WTC11 (cell line): ENCODE results near the gene HKDC1. TPM values are rescaled to one million over a fixed set of nuclear protein-coding genes. Genes with fewer than 3 reads are reported as not detected.

Experiments
- ATAC-seq: fragments of 200-7000 bp; cut with Tn5 transposase; 2 replicates; pipeline ENCODE4 v1.10.0; 2021; ENCODE audit warnings: mild to moderate bottlenecking, moderate library complexity
- CTCF ChIA-PET: fragments of 300-600 bp; sonication (Branson Sonifier 250); formaldehyde crosslinking; loops from one replicate; lab custom pipeline; 2021; ENCODE audit warnings: antibody characterized with exemption; lab: Charles Lee
- POLR2A ChIA-PET: fragments of 350-600 bp; sonication (Branson Sonifier 250); formaldehyde crosslinking; loops from one replicate; lab custom pipeline; 2021; ENCODE audit warnings: antibody characterized with exemption; lab: Charles Lee
- DNase-seq: peaks from one replicate; pipeline ENCODE4 v3.0.0; 2021; ENCODE audit warnings: low spot score
- H3K27ac Mint-ChIP-seq: 2 replicates; pipeline ENCODE4 v1.8.0; 2021; ENCODE audit warnings: mixed read lengths
- H3K27me3 Mint-ChIP-seq: 2 replicates; pipeline ENCODE4 v1.8.0; 2021; ENCODE audit warnings: low read depth, mild to moderate bottlenecking, moderate library complexity, mixed read lengths
- H3K36me3 Mint-ChIP-seq: 2 replicates; pipeline ENCODE4 v1.8.0; 2021; ENCODE audit warnings: mixed read lengths
- H3K4me1 Mint-ChIP-seq: 2 replicates; pipeline ENCODE4 v1.8.0; 2022; ENCODE audit warnings: mixed read lengths
- H3K4me3 Mint-ChIP-seq: 2 replicates; pipeline ENCODE4 v1.8.0; 2021; ENCODE audit warnings: mild to moderate bottlenecking, moderate library complexity, mixed read lengths
- H3K9me3 Mint-ChIP-seq: 2 replicates; pipeline ENCODE4 v1.8.0; 2021; ENCODE audit warnings: mixed read lengths
- ATF1 ChIP-seq: sonication (generic); formaldehyde crosslinking; IDR thresholded peaks from 2 replicates; pipeline ENCODE4 v1.8.1; 2023; ENCODE audit warnings: mild to moderate bottlenecking, moderate library complexity, missing genetic modification reagents
- ATF2 ChIP-seq: sonication (generic); formaldehyde crosslinking; IDR thresholded peaks from 2 replicates; pipeline ENCODE4 v1.8.1; 2022; ENCODE audit warnings: low read depth, missing genetic modification reagents, borderline replicate concordance
- CREM ChIP-seq: sonication (generic); formaldehyde crosslinking; IDR thresholded peaks from 2 replicates; pipeline ENCODE4 v1.8.1; 2022; ENCODE audit warnings: mild to moderate bottlenecking, missing genetic modification reagents, moderate library complexity
- E2F1 ChIP-seq: sonication (generic); formaldehyde crosslinking; IDR thresholded peaks from 2 replicates; pipeline ENCODE4 v1.8.0; 2022; ENCODE audit warnings: mild to moderate bottlenecking, missing genetic modification reagents
- IRF1 ChIP-seq: sonication (generic); formaldehyde crosslinking; IDR thresholded peaks from 2 replicates; pipeline ENCODE4 v1.8.0; 2023; ENCODE audit warnings: missing genetic modification reagents
- IRF2 ChIP-seq: sonication (generic); formaldehyde crosslinking; IDR thresholded peaks from 2 replicates; pipeline ENCODE4 v1.8.0; 2022; ENCODE audit warnings: low read depth, missing genetic modification reagents, borderline replicate concordance
- JUN ChIP-seq: sonication (generic); formaldehyde crosslinking; IDR thresholded peaks from 2 replicates; pipeline ENCODE4 v1.8.0; 2023; ENCODE audit warnings: mild to moderate bottlenecking, missing genetic modification reagents
- MAX ChIP-seq: sonication (generic); formaldehyde crosslinking; IDR thresholded peaks from 2 replicates; pipeline ENCODE4 v1.8.0; 2022; ENCODE audit warnings: mild to moderate bottlenecking, missing genetic modification reagents
- NFATC4 ChIP-seq: fragments of 250-450 bp; sonication (Bioruptor Pico); IDR thresholded peaks from 2 replicates; pipeline ENCODE4 v1.9.0; 2021; ENCODE audit warnings: mild to moderate bottlenecking
- NFE2L1 ChIP-seq: sonication (generic); formaldehyde crosslinking; IDR thresholded peaks from 2 replicates; pipeline ENCODE4 v1.8.1; 2023; ENCODE audit warnings: missing genetic modification reagents
- NR2C2 ChIP-seq: sonication (generic); formaldehyde crosslinking; IDR thresholded peaks from 2 replicates; pipeline ENCODE4 v1.8.0; 2022; ENCODE audit warnings: mild to moderate bottlenecking, missing genetic modification reagents
- PRDM15 ChIP-seq: sonication (generic); formaldehyde crosslinking; IDR thresholded peaks from 2 replicates; pipeline ENCODE4 v1.8.0; 2022; ENCODE audit warnings: missing genetic modification reagents
- RELA ChIP-seq: sonication (generic); formaldehyde crosslinking; IDR thresholded peaks from 2 replicates; pipeline ENCODE4 v1.8.1; 2022; ENCODE audit warnings: missing genetic modification reagents, mild to moderate bottlenecking, borderline replicate concordance
- SMAD3 ChIP-seq: sonication (generic); formaldehyde crosslinking; IDR thresholded peaks from 2 replicates; pipeline ENCODE4 v1.8.0; 2022; ENCODE audit warnings: missing genetic modification reagents, mild to moderate bottlenecking, borderline replicate concordance
- SMAD4 ChIP-seq: sonication (generic); formaldehyde crosslinking; IDR thresholded peaks from 2 replicates; pipeline ENCODE4 v1.8.0; 2022; ENCODE audit warnings: mild to moderate bottlenecking, missing genetic modification reagents
- SP1 ChIP-seq: sonication (generic); formaldehyde crosslinking; conservative IDR thresholded peaks from 2 replicates; pipeline ENCODE4 v1.8.1; 2022; ENCODE audit warnings: missing genetic modification reagents
- ZNF317 ChIP-seq: sonication (generic); formaldehyde crosslinking; IDR thresholded peaks from 2 replicates; pipeline ENCODE4 v1.8.1; 2023; ENCODE audit warnings: low read depth, mild to moderate bottlenecking, moderate library complexity, missing genetic modification reagents, borderline replicate concordance
- ZNF423 ChIP-seq: fragments of 250-450 bp; sonication (Bioruptor Pico); IDR thresholded peaks from 2 replicates; pipeline ENCODE4 v2.1.2; 2022; ENCODE audit warnings: mild to moderate bottlenecking, moderate library complexity
- ZNF532 ChIP-seq: fragments of 250-450 bp; sonication (Bioruptor Pico); IDR thresholded peaks from 2 replicates; pipeline ENCODE4 v1.9.0; 2021; ENCODE audit warnings: mild to moderate bottlenecking, borderline replicate concordance
- total RNA-seq: library from RNA; stranded (reverse); gene quantifications from 3 replicates; pipeline ENCODE4 v1.2.3, GENCODE V29; 2021

The HKDC1 gene
- total RNA-seq, 1 experiment from 2014 or later: 0.09 TPM

GRCh38 chr10:69262292-69262751 is 42.2 kb downstream of the HKDC1 start (continued):
- TF ChIP-seq ZNF532 (CRISPR knock-in tag) (no peak), SMAD4 (CRISPR knock-in tag) (no peak), NFE2L1 (CRISPR knock-in tag) (no peak), CREM (CRISPR knock-in tag) (no peak), ZNF317 (CRISPR knock-in tag) (no peak), RELA (CRISPR knock-in tag) (no peak), JUN (CRISPR knock-in tag) (no peak), NR2C2 (CRISPR knock-in tag) (no peak)

- DNase-seq (no peak), ATAC-seq (no peak)
- peaks cover 4% of the 10 kb centered on the region for H3K4me1 Mint-ChIP-seq
- H3K27me3 Mint-ChIP-seq: no peaks in the 10 kb centered on the region
- CTCF ChIA-PET: no interaction called here
- no peaks in the 10 kb centered on the region for H3K9me3 Mint-ChIP-seq
- H3K27ac Mint-ChIP-seq: no peak overlapping the region
- H3K4me3 Mint-ChIP-seq: no peak overlapping the region
- POLR2A ChIA-PET: no interaction called here
- no peaks in the 10 kb centered on the region for H3K36me3 Mint-ChIP-seq
- TF ChIP-seq SMAD3 (CRISPR knock-in tag) (no peak), NFATC4 (CRISPR knock-in tag) (no peak), ATF2 (no peak), ZNF317 (CRISPR knock-in tag) (no peak), SP1 (no peak), IRF2 (no peak), ATF1 (CRISPR knock-in tag) (no peak), PRDM15 (CRISPR knock-in tag) (no peak)
Observed at GRCh38 chr10:69265521-69265920, 45.4 kb downstream of the HKDC1 start.

GRCh38 chr10:69268761-69269416 is 48.8 kb downstream of the HKDC1 start:
- no peaks in the 10 kb centered on the region for H3K9me3 Mint-ChIP-seq
- H3K4me3 Mint-ChIP-seq: no peak overlapping the region
- ChIA-PET CTCF (no interaction called here), POLR2A (interaction anchor here (0.9 kb wide), 1 partner anchor 20 kb away, joined by 3 read pairs; no protein-coding TSS in a partner anchor)
- no peaks in the 10 kb centered on the region for H3K27me3 Mint-ChIP-seq
- no peak overlapping the region for H3K27ac Mint-ChIP-seq
- no peak for DNase-seq
- peaks cover 4% of the 10 kb centered on the region for H3K4me1 Mint-ChIP-seq
- ATAC-seq: no peak
- no peaks in the 10 kb centered on the region for H3K36me3 Mint-ChIP-seq
- TF ChIP-seq MAX (no peak), ZNF423 (CRISPR knock-in tag) (no peak), IRF1 (no peak), E2F1 (CRISPR knock-in tag) (no peak)
